ENCODE measurements around the gene HS3ST6. TPM values are rescaled to one million over a fixed set of nuclear protein-coding genes. Genes with fewer than 3 reads are reported as not detected.

Gene HS3ST6
- total RNA-seq, 1 experiment from 2014 or later = not detected

- Histone ChIP-seq H3K27me3 (ENCODE audit: low read length) (peaks cover 8% of the 10 kb centered on the region), H3K4me2 (ENCODE audit: low read length) (no peak overlapping the region), H3K36me3 (ENCODE audit: low read depth, low read length) (no peaks in the 10 kb centered on the region), H3K4me3 (ENCODE audit: low read length) (no peak overlapping the region), H3K9me3 (ENCODE audit: low read length) (no peaks in the 10 kb centered on the region), H3K27ac (ENCODE audit: low read length) (no peak overlapping the region), H3F3A (ENCODE audit: low read length, unreplicated experiment) (no peaks in the 10 kb centered on the region), H2AFZ (ENCODE audit: low read length) (no peak overlapping the region), H3K9me2 (replicated peaks; ENCODE audit: low read length) (no peaks in the 10 kb centered on the region), H3K79me2 (ENCODE audit: low read length) (no peaks in the 10 kb centered on the region), H3K9ac (ENCODE audit: low read length) (no peak overlapping the region), H3K4me1 (ENCODE audit: insufficient read depth, low read length) (peaks cover 3% of the 10 kb centered on the region; the same call in 1 of the 2 replicates), H4K20me1 (ENCODE audit: low read length) (no peaks in the 10 kb centered on the region)
- ChIA-PET POLR2A (ENCODE audit: unreplicated experiment) (no interaction called here), CTCF (no interaction called here)
- TF ChIP-seq EZH2phosphoT487 (IDR thresholded peaks at IDR 0.05; ENCODE audit: borderline replicate concordance, low read length) = no peak
- TF ChIP-seq EZH2 (IDR thresholded peaks at IDR 0.05; ENCODE audit: low read length, unreplicated experiment) = no peak
- TF ChIP-seq CTCF (conservative IDR thresholded peaks at IDR 0.05; ENCODE audit: low read depth, low read length) = no peak
- BruUV-seq (replicated peaks) = no TSS peak
- DNase-seq = no peak
- ATAC-seq = no peak
- intact Hi-C loops (cut with micrococcal nuclease) = no loop called here
Observed at GRCh38 chr16:1895068-1895467, 23.1 kb downstream of the HS3ST6 start.

- Histone ChIP-seq H3K9me2 (replicated peaks; ENCODE audit: low read length) (no peaks in the 10 kb centered on the region), H3K79me2 (ENCODE audit: low read length) (no peaks in the 10 kb centered on the region), H3K4me1 (ENCODE audit: insufficient read depth, low read length) (no peaks in the 10 kb centered on the region), H3K9me3 (ENCODE audit: low read length) (no peaks in the 10 kb centered on the region), H2AFZ (ENCODE audit: low read length) (no peak overlapping the region), H4K20me1 (ENCODE audit: low read length) (no peaks in the 10 kb centered on the region), H3K27me3 (ENCODE audit: low read length) (peaks cover 11% of the 10 kb centered on the region), H3K27ac (ENCODE audit: low read length) (no peak overlapping the region), H3F3A (ENCODE audit: low read length, unreplicated experiment) (no peaks in the 10 kb centered on the region), H3K36me3 (ENCODE audit: low read depth, low read length) (no peaks in the 10 kb centered on the region), H3K4me2 (ENCODE audit: low read length) (no peak overlapping the region), H3K4me3 (ENCODE audit: low read length) (no peak overlapping the region), H3K9ac (ENCODE audit: low read length) (no peak overlapping the region)
- no peak for ATAC-seq
- TF ChIP-seq CTCF (conservative IDR thresholded peaks at IDR 0.05; ENCODE audit: low read depth, low read length) (no peak), EZH2phosphoT487 (IDR thresholded peaks at IDR 0.05; ENCODE audit: borderline replicate concordance, low read length) (no peak), EZH2 (IDR thresholded peaks at IDR 0.05; ENCODE audit: low read length, unreplicated experiment) (no peak)
- BruUV-seq (replicated peaks) = no TSS peak
- DNase-seq = no peak
- intact Hi-C loops (cut with micrococcal nuclease) = no loop called here
- ChIA-PET CTCF (no interaction called here), POLR2A (ENCODE audit: unreplicated experiment) (no interaction called here)
Observed at GRCh38 chr16:1890708-1891050, 27.5 kb downstream of the HS3ST6 start.

- no peaks in the 10 kb centered on the region for H3K79me2 ChIP-seq (ENCODE audit: low read length)
- H3K9ac ChIP-seq (ENCODE audit: low read length) = no peak overlapping the region
- H3K4me1 ChIP-seq (ENCODE audit: insufficient read depth, low read length) = no peaks in the 10 kb centered on the region
- DNase-seq = no peak
- H3K27ac ChIP-seq (ENCODE audit: low read length) = no peak overlapping the region
- CTCF ChIA-PET = interaction anchor here (0.6 kb wide), 1 partner anchor 67 kb away, joined by 19 read pairs; no protein-coding TSS in a partner anchor
- H3K4me2 ChIP-seq (ENCODE audit: low read length) = no peak overlapping the region
- H4K20me1 ChIP-seq (ENCODE audit: low read length) = no peaks in the 10 kb centered on the region
- H3K9me2 ChIP-seq (replicated peaks; ENCODE audit: low read length) = no peaks in the 10 kb centered on the region
- no peaks in the 10 kb centered on the region for H3K36me3 ChIP-seq (ENCODE audit: low read depth, low read length)
- no peaks in the 10 kb centered on the region for H3F3A ChIP-seq (ENCODE audit: low read length, unreplicated experiment)
- H3K27me3 ChIP-seq (ENCODE audit: low read length) = peaks cover 11% of the 10 kb centered on the region
- BruUV-seq (replicated peaks) = no TSS peak
- intact Hi-C loops (cut with micrococcal nuclease) = no loop called here
- no peak overlapping the region for H2AFZ ChIP-seq (ENCODE audit: low read length)
- ATAC-seq = no peak
- TF ChIP-seq EZH2phosphoT487 (IDR thresholded peaks at IDR 0.05; ENCODE audit: borderline replicate concordance, low read length) (no peak), CTCF (conservative IDR thresholded peaks at IDR 0.05; ENCODE audit: low read depth, low read length) (no peak), EZH2 (IDR thresholded peaks at IDR 0.05; ENCODE audit: low read length, unreplicated experiment) (no peak)
- H3K9me3 ChIP-seq (ENCODE audit: low read length) = no peaks in the 10 kb centered on the region
- POLR2A ChIA-PET (ENCODE audit: unreplicated experiment) = interaction anchor here (0.7 kb wide), 1 partner anchor 26 kb away, joined by 6 read pairs; no protein-coding TSS in a partner anchor
- no peak overlapping the region for H3K4me3 ChIP-seq (ENCODE audit: low read length)
Observed at GRCh38 chr16:1890024-1890707, 28.0 kb downstream of the HS3ST6 start.
